Peyer's patch (tissue), 4 donors: ENCODE measurements around the gene PTPN6. TPM values are rescaled to one million over a fixed set of nuclear protein-coding genes. Genes with fewer than 3 reads are reported as not detected.
A peak's percentile ranks its signal among the peaks of the same experiment; 100 is the strongest.

Experiments used
- DNase-seq, 3 donors: peaks; one replicate each; pipeline ENCODE4 v3.0.0-alpha.2; 2017 to 2019
- H3K27ac ChIP-seq, 4 donors: fragments of 200-600 bp; sonication (generic); one replicate each; pipeline ENCODE4 v1.5.1; 2016 to 2019
- H3K27me3 ChIP-seq, 2 donors: fragments of 200-600 bp; sonication (generic); one replicate each; pipeline ENCODE4 v1.5.1; 2019
- H3K36me3 ChIP-seq, 3 donors: fragments of 200-600 bp; sonication (generic); one replicate each; pipeline ENCODE4 v1.5.1; 2016 to 2019
- H3K4me1 ChIP-seq, 4 donors: fragments of 200-600 bp; sonication (generic); one replicate each; pipeline ENCODE4 v1.5.1; 2016 to 2019
- H3K4me3 ChIP-seq, 4 donors: fragments of 200-600 bp; sonication (generic); 1 replicate in 3 of 4; 2 replicates in 1 of 4; pipeline ENCODE4 v1.5.1; 2016 to 2019; ENCODE audit warnings: mild to moderate bottlenecking in 1 of 4
- H3K9me3 ChIP-seq, 4 donors: fragments of 200-600 bp; sonication (generic); one replicate each; pipeline ENCODE4 v1.5.1; 2016 to 2019; ENCODE audit warnings: mild to moderate bottlenecking in 1 of 4
- CTCF ChIP-seq, 6 experiments: fragments of 450-650 bp in 4 of 6; fragments of 200-600 bp in 2 of 6; sonication (generic) in 1 of 6; IDR thresholded peaks; one replicate each; pipeline ENCODE4 v1.5.1; 2017 to 2019; ENCODE audit warnings: antibody characterized with exemption in 6 of 6, mild to moderate bottlenecking in 3 of 6, moderate library complexity in 1 of 6
- POLR2A ChIP-seq, 2 donors: fragments of 450-650 bp; IDR thresholded peaks; one replicate each; pipeline ENCODE4 v1.5.1; 2017; ENCODE audit warnings: antibody characterized with exemption in 2 of 2, mild to moderate bottlenecking in 2 of 2, moderate library complexity in 2 of 2
- total RNA-seq, 4 donors: library from RNA; depleted of rRNA; stranded (reverse); fragments of >200 nt; gene quantifications; one replicate each; pipeline ENCODE4 v1.1.0, GENCODE V29; 2016

PTPN6 gene
- total RNA-seq, 4 donors from 2014 or later = 41.6 to 183 (median 44.4) TPM

GRCh38 chr12:6946033-6946919 is 4.9 kb upstream of the PTPN6 start:
- H3K27ac ChIP-seq = peak overlapping the region; percentile 90 to 97 (median 94)
- H3K4me3 ChIP-seq = peak overlapping the region; percentile 26 to 67 (median 52)
- TF ChIP-seq CTCF (IDR thresholded peaks at IDR 0.05) (peak in 3 of 6 experiments; percentile 39 to 46 (median 41)), POLR2A (IDR thresholded peaks at IDR 0.05) (peak; percentile 88 to 97)
- peaks cover 8 to 34% (median 30%) of the 10 kb centered on the region in 4 donors for H3K4me1 ChIP-seq
- H3K9me3 ChIP-seq = no peaks in the 10 kb centered on the region
- peak; percentile 84 to 96 (median 95) for DNase-seq
- H3K27me3 ChIP-seq = no peaks in the 10 kb centered on the region
- peaks cover 0 to 6% (median 0%) of the 10 kb centered on the region in 3 donors for H3K36me3 ChIP-seq

- TF ChIP-seq POLR2A (IDR thresholded peaks at IDR 0.05) = no peak
- no peak for TF ChIP-seq CTCF (IDR thresholded peaks at IDR 0.05)
- Histone ChIP-seq H3K27ac (peak overlapping the region; percentile 90 to 97 (median 94)), H3K4me1 (peaks cover 8 to 34% (median 30%) of the 10 kb centered on the region in 4 donors), H3K4me3 (peak overlapping the region; percentile 26 to 67 (median 52)), H3K36me3 (no peaks in the 10 kb centered on the region), H3K9me3 (no peaks in the 10 kb centered on the region), H3K27me3 (no peaks in the 10 kb centered on the region)
- no peak for DNase-seq
These were observed 4.2 kb upstream of the PTPN6 start for GRCh38 chr12:6946920-6947374.

GRCh38 chr12:6947615-6948014 is 3.5 kb upstream of the PTPN6 start:
- H3K36me3 ChIP-seq = peaks cover 0 to 6% (median 0%) of the 10 kb centered on the region in 3 donors
- peak overlapping the region in 3 of 4 donors; percentile 90 to 96 (median 92) for H3K27ac ChIP-seq
- peak in 1 of 3 donors; percentile 26 for DNase-seq
- no peaks in the 10 kb centered on the region for H3K27me3 ChIP-seq
- TF ChIP-seq POLR2A (IDR thresholded peaks at IDR 0.05) = no peak
- no peak for TF ChIP-seq CTCF (IDR thresholded peaks at IDR 0.05)
- H3K4me3 ChIP-seq = no peak overlapping the region
- H3K4me1 ChIP-seq = peaks cover 8 to 34% (median 30%) of the 10 kb centered on the region in 4 donors
- H3K9me3 ChIP-seq = no peaks in the 10 kb centered on the region

GRCh38 chr12:6948873-6949594 is 2.1 kb upstream of the PTPN6 start:
- Histone ChIP-seq H3K4me1 (peaks cover 8 to 34% (median 28%) of the 10 kb centered on the region in 4 donors), H3K9me3 (no peaks in the 10 kb centered on the region), H3K4me3 (no peak overlapping the region), H3K27me3 (no peaks in the 10 kb centered on the region), H3K36me3 (peaks cover 0 to 8% (median 0%) of the 10 kb centered on the region in 3 donors), H3K27ac (peak overlapping the region; percentile 49 to 89 (median 68))
- TF ChIP-seq CTCF (IDR thresholded peaks at IDR 0.05) (peak in 3 of 6 experiments; percentile 4 to 21 (median 16)), POLR2A (IDR thresholded peaks at IDR 0.05) (no peak)
- DNase-seq = peak in 2 of 3 donors; percentile 44 to 54

- no peaks in the 10 kb centered on the region for H3K9me3 ChIP-seq
- peak overlapping the region in 2 of 4 donors; percentile 56 to 69 for H3K4me3 ChIP-seq
- peaks cover 2 to 41% (median 34%) of the 10 kb centered on the region in 4 donors for H3K4me1 ChIP-seq
- DNase-seq = no peak
- H3K36me3 ChIP-seq = peaks cover 0 to 10% (median 0%) of the 10 kb centered on the region in 3 donors
- TF ChIP-seq POLR2A (IDR thresholded peaks at IDR 0.05) = no peak
- peak in 3 of 6 experiments; percentile 4 to 23 (median 19) for TF ChIP-seq CTCF (IDR thresholded peaks at IDR 0.05)
- peak overlapping the region; percentile 85 to 89 (median 88) for H3K27ac ChIP-seq
- no peaks in the 10 kb centered on the region for H3K27me3 ChIP-seq
These were observed 755 bp upstream of the PTPN6 start for GRCh38 chr12:6950401-6950801.
